ENCODE measurements around the gene ELOVL7. TPM values are rescaled to one million over a fixed set of nuclear protein-coding genes. Genes with fewer than 3 reads are reported as not detected.
"Not testable (repeated sequence)": the region's sequence is repeated elsewhere in the genome, so short reads cannot be mapped to it uniquely, and the experiment has no call there.

The ELOVL7 gene
- total RNA-seq, 2 experiments from 2014 or later, result 0.71 to 1.1 TPM

DNA sequence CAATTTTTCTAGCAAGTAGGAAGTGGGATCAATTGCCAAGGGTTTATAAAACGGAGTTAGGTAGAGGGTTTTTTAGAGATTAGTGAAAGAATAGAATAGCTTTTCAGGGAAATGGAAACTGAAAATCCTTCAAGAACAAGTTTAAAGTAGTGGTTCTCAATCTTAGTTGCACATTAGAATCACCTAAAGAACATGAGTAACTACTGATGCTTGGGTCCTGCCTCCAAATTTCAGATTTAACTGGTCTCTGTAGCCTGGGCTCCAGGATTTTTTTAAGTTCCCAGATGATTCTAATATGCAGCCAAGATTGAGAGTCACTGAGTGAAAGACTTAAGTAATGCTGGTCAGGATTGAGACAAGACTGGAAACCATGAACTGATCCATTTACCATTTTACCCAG, 20.5 kb downstream of the ELOVL7 start:
- H3K4me1 Mint-ChIP-seq, result peaks cover 11% of the 10 kb centered on the region
- ChIA-PET CTCF (no interaction called here), POLR2A (no interaction called here)
- H3K27me3 Mint-ChIP-seq, result no peaks in the 10 kb centered on the region
- peaks cover 3% of the 10 kb centered on the region for H3K9me3 Mint-ChIP-seq
- H3K27ac Mint-ChIP-seq, result no peak overlapping the region
- H3K4me3 Mint-ChIP-seq, result no peak overlapping the region
- no peak for DNase-seq
- H3K36me3 Mint-ChIP-seq (ENCODE audit: low read depth), result no peaks in the 10 kb centered on the region

DNA sequence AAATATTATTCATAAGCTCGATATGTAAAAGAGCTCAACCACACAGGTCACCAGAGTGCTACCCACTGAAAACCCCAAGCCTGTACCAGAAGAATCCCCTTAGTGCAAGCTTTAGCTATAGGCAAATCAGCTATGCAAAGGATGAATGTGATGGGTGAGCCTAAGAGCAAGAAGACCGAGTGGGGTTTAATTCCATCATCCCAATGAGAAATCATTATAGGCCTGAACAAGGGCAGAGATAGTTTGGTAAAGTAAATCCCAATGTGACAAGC, 21.8 kb downstream of the ELOVL7 start:
- H3K9me3 Mint-ChIP-seq, result peaks cover 3% of the 10 kb centered on the region
- H3K27ac Mint-ChIP-seq, result no peak overlapping the region

DNA sequence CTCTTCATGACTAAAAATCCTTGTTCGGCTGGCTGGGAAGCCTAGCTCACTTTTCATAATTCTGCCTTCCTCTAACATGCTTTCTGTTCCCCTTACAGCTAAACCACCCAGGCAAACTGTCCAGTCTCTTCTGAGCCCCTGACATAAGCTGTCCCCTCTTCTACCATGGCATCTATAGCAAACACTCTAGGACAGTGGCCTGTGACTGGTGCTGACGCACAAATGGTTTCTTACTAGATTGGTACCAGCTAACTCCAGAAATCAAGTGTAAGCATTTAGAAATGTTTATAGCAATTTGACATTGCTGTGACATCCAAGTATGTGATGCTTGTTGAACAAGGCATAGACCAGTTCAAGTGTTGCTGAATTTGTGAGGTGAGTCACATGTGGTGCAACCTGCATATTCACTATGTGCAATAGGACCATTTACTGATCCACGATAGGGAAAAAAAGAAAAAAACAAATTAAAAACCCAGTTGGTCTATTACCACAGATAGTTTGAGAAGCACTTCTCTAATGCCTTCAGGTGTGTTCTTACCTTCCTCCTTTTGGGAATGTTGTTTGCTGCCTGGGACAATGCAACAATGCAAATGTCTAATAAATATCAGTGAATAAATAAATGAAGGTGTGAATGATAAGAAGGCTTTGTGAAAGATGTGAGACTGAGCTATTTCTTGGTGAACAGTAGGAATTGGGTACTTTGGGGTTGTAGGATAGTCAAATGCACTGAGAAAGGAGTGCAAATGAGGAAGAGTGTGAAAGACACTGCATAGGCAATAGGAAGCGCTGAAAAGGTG, 22.4 kb downstream of the ELOVL7 start:
- H3K9me3 Mint-ChIP-seq, result peaks cover 3% of the 10 kb centered on the region
- no peak for DNase-seq
- CTCF ChIA-PET, result interaction anchor here (1.3 kb wide), 1 partner anchor 122 kb away, joined by 3 read pairs; the partner anchor contains the start of gene DEPDC1B
- H3K4me1 Mint-ChIP-seq, result peaks cover 3% of the 10 kb centered on the region
- no peak overlapping the region for H3K27ac Mint-ChIP-seq
- H3K36me3 Mint-ChIP-seq (ENCODE audit: low read depth), result no peaks in the 10 kb centered on the region
- POLR2A ChIA-PET, result no interaction called here
- H3K4me3 Mint-ChIP-seq, result no peak overlapping the region
- no peaks in the 10 kb centered on the region for H3K27me3 Mint-ChIP-seq

More for the DNA sequence above, 21.8 kb downstream of the ELOVL7 start:
- Mint-ChIP-seq H3K4me1 (peaks cover 6% of the 10 kb centered on the region), H3K36me3 (ENCODE audit: low read depth) (no peaks in the 10 kb centered on the region), H3K27me3 (no peaks in the 10 kb centered on the region), H3K4me3 (no peak overlapping the region)
- CTCF ChIA-PET, result no interaction called here
- no peak for DNase-seq
- POLR2A ChIA-PET, result no interaction called here

DNA sequence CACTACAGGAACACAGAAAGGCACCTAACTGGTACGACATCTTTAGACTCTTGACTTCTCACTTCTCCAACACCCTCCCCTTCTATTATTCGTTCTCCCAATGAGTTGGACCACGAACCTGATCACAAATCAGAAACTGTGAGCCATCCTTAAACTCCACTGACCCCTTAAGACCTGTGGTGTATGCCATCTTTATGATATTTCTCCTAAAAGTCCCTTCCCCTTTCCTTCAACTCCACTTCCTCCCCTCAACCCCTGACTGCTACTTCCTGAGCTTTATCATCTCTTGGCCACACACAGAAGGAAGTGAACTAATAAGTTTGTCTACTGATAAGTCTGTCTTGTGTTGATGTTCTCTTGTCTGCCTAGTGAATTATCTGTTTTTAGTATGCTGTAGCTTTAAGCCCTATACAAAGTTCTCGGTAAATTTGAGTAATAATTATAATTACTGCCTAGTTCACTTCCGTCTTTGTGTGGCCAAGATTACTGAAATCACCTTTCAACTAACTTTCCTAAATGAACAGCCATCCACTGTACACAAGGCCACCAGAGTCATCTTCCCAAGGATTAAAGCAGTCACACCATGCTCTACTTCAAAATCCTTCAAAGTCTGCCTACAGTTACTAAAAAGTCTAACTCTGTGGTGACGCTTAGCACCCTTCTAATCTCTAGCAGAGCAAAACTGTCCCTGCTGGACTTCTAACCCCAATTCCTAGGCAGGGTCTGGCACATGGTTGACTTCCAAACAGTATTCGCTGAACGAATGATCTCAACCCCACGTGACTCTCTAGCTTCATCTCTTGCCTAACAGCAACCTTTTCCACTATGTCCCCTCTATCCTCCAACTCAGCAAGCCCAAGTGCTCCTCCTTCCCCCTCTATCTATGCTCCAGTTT, 23.2 kb downstream of the ELOVL7 start:
- CTCF ChIA-PET, result interaction anchor here (1.3 kb wide), 1 partner anchor 121 kb away, joined by 3 read pairs; the partner anchor contains the start of gene DEPDC1B
- DNase-seq, result no peak
- H3K4me1 Mint-ChIP-seq, result no peaks in the 10 kb centered on the region
- POLR2A ChIA-PET, result no interaction called here
- H3K9me3 Mint-ChIP-seq, result peaks cover 3% of the 10 kb centered on the region
- H3K27me3 Mint-ChIP-seq, result no peaks in the 10 kb centered on the region
- no peak overlapping the region for H3K27ac Mint-ChIP-seq
- H3K4me3 Mint-ChIP-seq, result no peak overlapping the region
- H3K36me3 Mint-ChIP-seq (ENCODE audit: low read depth), result no peaks in the 10 kb centered on the region

DNA sequence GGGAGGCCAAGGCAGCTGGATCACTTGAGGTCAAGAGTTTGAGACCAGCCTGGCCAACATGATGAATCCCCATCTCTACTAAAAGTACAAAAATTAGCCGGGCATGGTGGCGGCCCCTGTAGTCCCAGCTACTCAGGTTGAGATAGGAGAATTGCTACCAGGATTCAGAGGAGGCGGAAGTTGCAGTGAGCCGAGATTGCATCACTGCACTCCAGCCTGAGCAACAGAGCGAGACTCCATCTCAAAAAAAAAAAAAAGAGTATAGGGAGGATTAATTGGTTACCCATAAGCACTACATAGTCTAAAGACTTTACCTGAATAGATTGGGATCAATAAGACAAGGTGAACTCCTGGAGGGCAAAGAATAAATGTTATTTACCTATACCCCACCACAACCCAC, 27.9 kb downstream of the ELOVL7 start:
- H3K27ac Mint-ChIP-seq; H3K4me3 Mint-ChIP-seq; H3K27me3 Mint-ChIP-seq; CTCF ChIA-PET; POLR2A ChIA-PET; DNase-seq; H3K36me3 Mint-ChIP-seq (ENCODE audit: low read depth); H3K4me1 Mint-ChIP-seq; H3K9me3 Mint-ChIP-seq: not testable (repeated sequence)

DNA sequence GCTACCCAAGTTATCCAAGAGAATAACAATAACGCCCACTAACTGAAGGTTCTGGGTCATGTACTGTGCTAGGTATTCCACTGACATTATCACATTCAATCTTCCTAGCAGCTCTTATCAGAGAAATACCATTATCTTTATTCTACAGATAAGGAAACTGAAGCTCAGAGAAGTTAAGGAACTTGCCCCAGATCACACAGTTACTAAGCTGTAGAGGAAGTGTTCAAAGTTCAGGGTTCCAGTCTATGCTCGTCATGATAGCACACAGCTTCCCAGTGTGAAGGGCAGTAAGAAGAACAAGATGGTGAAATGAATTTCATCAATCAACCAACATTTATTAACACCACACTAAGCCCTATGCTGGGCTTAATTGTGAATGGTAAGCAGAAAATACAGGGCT, 29.6 kb downstream of the ELOVL7 start:
- H3K9me3 Mint-ChIP-seq, result peaks cover 3% of the 10 kb centered on the region
- H3K4me1 Mint-ChIP-seq, result no peaks in the 10 kb centered on the region
- H3K4me3 Mint-ChIP-seq, result no peak overlapping the region
- POLR2A ChIA-PET, result no interaction called here
- peaks cover 8% of the 10 kb centered on the region for H3K27me3 Mint-ChIP-seq
- H3K27ac Mint-ChIP-seq, result no peak overlapping the region
- CTCF ChIA-PET, result no interaction called here
- no peaks in the 10 kb centered on the region for H3K36me3 Mint-ChIP-seq (ENCODE audit: low read depth)
- no peak for DNase-seq

DNA sequence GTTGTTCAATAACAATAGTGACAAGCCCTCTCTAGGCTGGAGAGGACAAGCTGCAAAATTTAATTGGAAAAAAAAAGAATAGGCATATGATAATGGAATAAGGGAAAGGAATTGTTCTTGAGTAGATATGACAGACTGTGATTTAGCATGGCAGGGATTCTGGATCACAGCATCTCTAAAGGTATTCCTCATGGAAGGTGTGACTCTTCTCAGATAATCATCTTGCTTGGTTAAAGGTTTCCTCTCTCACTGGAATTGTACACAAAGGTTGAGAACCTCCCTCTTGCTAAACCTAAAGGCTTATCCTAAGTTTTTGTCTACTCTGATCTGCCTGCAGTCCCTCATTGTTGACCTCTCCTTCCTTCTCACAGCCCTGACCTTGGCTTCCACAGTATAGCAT, 31.6 kb downstream of the ELOVL7 start:
- Mint-ChIP-seq H3K36me3 (ENCODE audit: low read depth) (no peaks in the 10 kb centered on the region), H3K27ac (no peak overlapping the region), H3K4me3 (no peak overlapping the region), H3K27me3 (peaks cover 10% of the 10 kb centered on the region), H3K4me1 (no peaks in the 10 kb centered on the region), H3K9me3 (no peaks in the 10 kb centered on the region)
- no peak for DNase-seq
- CTCF ChIA-PET, result no interaction called here
- POLR2A ChIA-PET, result no interaction called here

DNA sequence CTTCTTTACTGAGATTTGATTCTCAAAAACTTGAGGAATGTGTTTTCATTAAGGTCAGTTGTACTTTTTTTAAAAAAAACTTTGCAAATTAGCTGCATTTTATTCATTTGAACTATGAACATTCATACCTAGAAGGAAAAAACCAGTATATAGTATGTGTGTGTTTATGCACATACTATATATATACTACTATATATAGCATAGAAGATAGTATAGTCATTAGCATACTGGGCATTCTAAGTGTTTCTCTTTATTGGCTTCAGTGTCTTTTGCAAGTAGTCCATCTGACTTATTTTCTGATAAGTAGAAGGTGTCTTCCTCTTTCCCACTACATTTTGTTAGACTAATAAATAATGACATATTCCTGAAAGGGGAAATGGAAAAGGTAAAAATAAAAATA, 33.0 kb downstream of the ELOVL7 start:
- Mint-ChIP-seq H3K27ac (no peak overlapping the region), H3K9me3 (no peaks in the 10 kb centered on the region), H3K27me3 (peaks cover 12% of the 10 kb centered on the region), H3K36me3 (ENCODE audit: low read depth) (no peaks in the 10 kb centered on the region), H3K4me3 (no peak overlapping the region), H3K4me1 (no peaks in the 10 kb centered on the region)
- ChIA-PET POLR2A (no interaction called here), CTCF (no interaction called here)
- DNase-seq, result no peak

DNA sequence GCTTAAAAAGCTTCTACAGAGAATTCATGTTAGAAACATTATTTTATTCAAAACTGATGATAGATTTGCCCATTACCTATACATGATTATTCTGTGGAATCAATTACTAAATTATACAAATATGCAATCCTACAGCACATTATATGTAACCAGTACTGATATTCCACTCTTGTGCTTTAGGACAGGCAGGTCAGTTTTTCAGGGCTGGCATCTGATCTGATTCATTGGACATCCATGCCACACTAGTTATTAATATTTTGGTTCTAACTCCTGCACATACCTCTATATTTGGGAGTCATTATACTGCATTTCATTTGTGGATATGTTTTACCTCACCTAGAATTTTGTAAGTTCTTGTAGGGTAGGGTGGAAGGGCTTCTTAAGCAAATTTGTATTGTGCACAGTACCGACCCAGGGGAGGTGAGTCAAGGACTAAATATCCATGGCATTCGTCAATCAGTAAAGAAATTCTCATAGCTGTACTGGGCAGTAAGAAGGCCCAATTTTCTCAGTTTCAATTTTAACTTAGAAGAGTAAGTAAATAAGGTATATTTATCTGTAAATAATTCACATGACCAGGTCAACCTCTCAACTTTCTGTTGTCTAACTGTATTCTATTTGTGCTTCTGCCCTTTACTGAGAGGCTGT, 33.5 kb downstream of the ELOVL7 start:
- ChIA-PET POLR2A (no interaction called here), CTCF (no interaction called here)
- Mint-ChIP-seq H3K27ac (no peak overlapping the region), H3K4me3 (no peak overlapping the region), H3K9me3 (no peaks in the 10 kb centered on the region), H3K27me3 (peaks cover 12% of the 10 kb centered on the region), H3K4me1 (no peaks in the 10 kb centered on the region), H3K36me3 (ENCODE audit: low read depth) (no peaks in the 10 kb centered on the region)
- no peak for DNase-seq

DNA sequence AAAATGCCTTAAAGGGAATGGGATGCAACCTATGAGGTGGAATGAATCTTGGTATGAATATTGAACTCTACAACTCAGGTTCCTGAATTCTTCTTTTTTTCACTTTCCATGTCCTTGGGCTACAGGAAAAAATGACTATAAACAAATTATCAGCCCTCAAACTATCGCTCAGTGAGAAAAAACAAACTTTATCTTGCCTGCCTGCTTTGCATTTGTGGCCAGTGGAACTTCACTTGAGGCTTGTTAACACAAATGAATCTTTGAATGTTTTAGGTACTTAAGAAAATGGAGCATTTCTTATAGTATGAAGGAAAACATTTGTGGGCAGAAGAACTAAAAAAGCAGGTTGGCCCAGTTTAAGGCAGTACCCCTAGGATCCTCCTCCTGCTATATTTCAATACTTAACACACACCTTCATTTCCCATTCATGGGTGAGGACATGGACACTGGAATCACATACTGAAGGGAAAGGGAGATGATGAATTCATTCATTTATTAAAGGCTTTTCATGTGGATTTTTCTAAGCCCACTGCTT, 34.1 kb downstream of the ELOVL7 start:
- peaks cover 12% of the 10 kb centered on the region for H3K27me3 Mint-ChIP-seq
- no peak overlapping the region for H3K4me3 Mint-ChIP-seq
- H3K4me1 Mint-ChIP-seq, result no peaks in the 10 kb centered on the region
- H3K9me3 Mint-ChIP-seq, result no peaks in the 10 kb centered on the region
- ChIA-PET POLR2A (no interaction called here), CTCF (no interaction called here)
- H3K36me3 Mint-ChIP-seq (ENCODE audit: low read depth), result no peaks in the 10 kb centered on the region
- H3K27ac Mint-ChIP-seq, result no peak overlapping the region
- DNase-seq, result no peak

DNA sequence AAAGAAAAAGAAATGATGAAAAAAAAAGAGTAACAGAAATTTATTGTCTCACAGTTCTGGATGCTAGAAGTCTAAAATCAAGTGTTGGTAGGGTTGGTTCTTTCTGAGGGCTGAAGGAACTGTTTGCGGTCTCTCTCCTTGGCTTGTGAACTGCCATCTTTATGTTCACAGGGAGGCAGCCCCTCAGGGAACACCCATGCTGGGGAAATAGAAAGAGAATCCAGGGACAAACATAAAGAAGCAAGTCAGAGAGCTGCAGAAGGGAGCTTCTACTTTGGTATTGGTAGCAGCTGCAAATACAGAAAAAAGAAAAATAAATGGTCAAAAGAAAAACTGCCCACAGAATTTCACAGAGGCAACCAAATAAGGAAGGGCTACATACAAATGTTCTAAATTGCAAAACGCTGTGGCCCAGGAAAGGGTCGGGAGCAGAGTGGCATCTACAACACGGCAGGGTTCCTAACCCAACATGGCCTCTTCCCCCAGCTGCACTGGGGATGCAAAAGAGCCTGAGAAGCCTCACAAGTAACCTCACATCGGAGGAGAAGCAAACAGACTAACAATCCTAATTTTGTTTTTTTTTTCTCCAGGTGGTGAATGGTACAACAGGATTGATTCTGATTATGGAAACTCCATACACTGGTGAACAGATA, 37.4 kb downstream of the ELOVL7 start:
- H3K27ac Mint-ChIP-seq, result no peak overlapping the region
- DNase-seq, result no peak
- no peaks in the 10 kb centered on the region for H3K9me3 Mint-ChIP-seq
- no peaks in the 10 kb centered on the region for H3K4me1 Mint-ChIP-seq
- POLR2A ChIA-PET, result no interaction called here
- CTCF ChIA-PET, result no interaction called here
- H3K36me3 Mint-ChIP-seq (ENCODE audit: low read depth), result no peaks in the 10 kb centered on the region
- H3K27me3 Mint-ChIP-seq, result peaks cover 4% of the 10 kb centered on the region
- H3K4me3 Mint-ChIP-seq, result no peak overlapping the region

DNA sequence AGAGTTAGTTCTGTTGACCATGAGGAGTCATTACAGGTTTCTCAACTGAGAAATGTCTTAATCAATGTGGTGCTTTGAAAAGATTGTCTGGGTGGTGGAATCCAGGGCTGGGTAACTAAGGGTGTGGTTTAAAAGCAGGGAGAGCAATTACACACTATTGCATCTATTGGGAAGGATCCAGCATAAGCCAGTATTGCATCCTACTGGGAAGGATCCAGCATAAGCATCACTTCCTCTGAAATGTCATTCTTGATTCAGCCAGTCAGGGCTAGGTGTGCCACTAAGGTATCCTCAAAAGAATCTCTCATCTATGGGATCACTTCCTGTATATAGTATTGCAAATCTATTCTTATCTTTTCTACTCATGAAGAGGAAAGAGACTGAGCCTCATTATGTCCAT, 38.6 kb downstream of the ELOVL7 start:
- POLR2A ChIA-PET, result no interaction called here
- no peak for DNase-seq
- no peaks in the 10 kb centered on the region for H3K9me3 Mint-ChIP-seq

DNA sequence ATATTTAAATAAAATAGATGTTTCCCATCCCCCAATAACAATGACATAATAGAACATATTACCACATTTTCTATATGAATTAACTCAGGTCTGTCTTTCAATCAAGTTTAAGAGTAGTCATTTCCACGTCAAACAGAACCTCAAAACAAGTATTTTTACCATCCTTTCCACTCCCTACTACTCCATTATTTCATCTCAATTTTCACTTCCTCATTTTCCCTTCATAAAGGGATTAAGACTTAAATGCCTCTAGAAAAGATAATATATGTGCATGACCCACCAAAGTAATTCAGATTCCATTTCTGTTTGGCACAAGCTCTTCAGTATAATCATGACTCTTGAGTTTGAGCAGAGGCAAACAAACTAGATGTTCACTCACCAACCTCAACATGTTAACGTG, 40.4 kb downstream of the ELOVL7 start:
- no peak for DNase-seq
- Mint-ChIP-seq H3K27ac (no peak overlapping the region), H3K4me3 (no peak overlapping the region), H3K27me3 (peaks cover 4% of the 10 kb centered on the region), H3K36me3 (ENCODE audit: low read depth) (no peaks in the 10 kb centered on the region), H3K4me1 (no peaks in the 10 kb centered on the region), H3K9me3 (no peaks in the 10 kb centered on the region)
- CTCF ChIA-PET, result no interaction called here
- POLR2A ChIA-PET, result no interaction called here

More for the DNA sequence above, 38.6 kb downstream of the ELOVL7 start:
- H3K4me1 Mint-ChIP-seq, result no peaks in the 10 kb centered on the region
- CTCF ChIA-PET, result no interaction called here
- H3K4me3 Mint-ChIP-seq, result no peak overlapping the region
- peaks cover 4% of the 10 kb centered on the region for H3K27me3 Mint-ChIP-seq
- no peak overlapping the region for H3K27ac Mint-ChIP-seq
- no peaks in the 10 kb centered on the region for H3K36me3 Mint-ChIP-seq (ENCODE audit: low read depth)

Data from activated CD4-positive, alpha-beta memory T cell treated with anti-CD3 and anti-CD28 coated beads, Interleukin-2, amount 10 ng/mL, durations not matched to agents 7 days and 5 days (primary cell).